ENCODE data around the gene WASHC4.
"Not testable (repeated sequence)": the region's sequence is repeated elsewhere in the genome, so short reads cannot be mapped to it uniquely, and the experiment has no call there.

Gene WASHC4

DNA sequence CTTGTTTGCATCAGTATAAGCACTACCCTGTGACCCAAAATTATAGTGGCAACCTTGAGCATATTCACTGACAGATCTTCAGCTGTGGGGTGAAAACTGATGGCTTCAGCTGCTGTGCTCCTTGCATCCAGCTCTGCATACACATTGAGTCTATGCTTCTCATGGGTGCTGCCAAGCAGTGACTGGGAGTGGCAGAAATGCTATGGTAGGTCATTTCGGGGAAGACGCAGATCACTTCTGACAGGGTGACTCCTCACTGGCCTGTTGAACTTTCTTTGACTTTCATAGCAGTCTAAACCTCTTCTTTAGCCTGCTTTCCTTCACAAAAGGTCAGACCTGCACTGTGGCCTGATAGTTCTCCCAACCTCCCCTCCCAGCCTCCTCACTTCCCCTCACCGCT, 17.7 kb upstream of the WASHC4 start:
- H3K4me1 ChIP-seq (ENCODE audit: control insufficient read depth, low read depth, low read length): peaks cover 5% of the 10 kb centered on the region
- no peak overlapping the region for H3K23ac ChIP-seq (ENCODE audit: low read length)
- H3K18ac ChIP-seq (ENCODE audit: low read length): no peak overlapping the region
- H3K79me1 ChIP-seq (ENCODE audit: low read length): no peaks in the 10 kb centered on the region
- no peak overlapping the region for H3K4me3 ChIP-seq (ENCODE audit: low read length)
- H2AK5ac ChIP-seq (ENCODE audit: low read length): no peak overlapping the region
- no peak overlapping the region for H3K27ac ChIP-seq (ENCODE audit: low read depth, low read length)
- H4K5ac ChIP-seq (ENCODE audit: low read length): no peak overlapping the region
- no peak for DNase-seq
- no peak overlapping the region for H3K9ac ChIP-seq (ENCODE audit: low read length)
- H2BK15ac ChIP-seq (replicated peaks; ENCODE audit: low read depth): no peak overlapping the region
- H3K27me3 ChIP-seq (ENCODE audit: insufficient read depth, low read length, poor library complexity): no peaks in the 10 kb centered on the region
- H3K56ac ChIP-seq (ENCODE audit: low read length): no peak overlapping the region
- no peak overlapping the region for H3K4me2 ChIP-seq (ENCODE audit: low read length)
- no peak overlapping the region for H3K4ac ChIP-seq (ENCODE audit: low read depth, low read length)
- no peak overlapping the region for H4K8ac ChIP-seq (ENCODE audit: low read depth, low read length)
- no peak overlapping the region for H2BK5ac ChIP-seq (ENCODE audit: low read length)
- no peaks in the 10 kb centered on the region for H3K79me2 ChIP-seq (ENCODE audit: control insufficient read depth, insufficient read depth, low read length)
- WGBS (ENCODE audit: extremely low coverage, insufficient coverage, low lambda C conversion rate): no CpG with 5 or more reads among the region's 3 CpGs
- H3K36me3 ChIP-seq (ENCODE audit: control insufficient read depth, insufficient read depth, low read length): no peaks in the 10 kb centered on the region
- no peak overlapping the region for H2BK120ac ChIP-seq (ENCODE audit: low read depth, low read length)

GRCh38 chr12:105090361-105090760, 17.2 kb upstream of the WASHC4 start:
- Histone ChIP-seq H2BK120ac (ENCODE audit: low read depth, low read length) (no peak overlapping the region), H3K27me3 (ENCODE audit: insufficient read depth, low read length, poor library complexity) (no peaks in the 10 kb centered on the region), H3K27ac (ENCODE audit: low read depth, low read length) (no peak overlapping the region), H2BK15ac (replicated peaks; ENCODE audit: low read depth) (no peak overlapping the region), H4K8ac (ENCODE audit: low read depth, low read length) (no peak overlapping the region), H3K23ac (ENCODE audit: low read length) (no peak overlapping the region), H3K4ac (ENCODE audit: low read depth, low read length) (no peak overlapping the region), H3K79me1 (ENCODE audit: low read length) (no peaks in the 10 kb centered on the region), H3K36me3 (ENCODE audit: control insufficient read depth, insufficient read depth, low read length) (no peaks in the 10 kb centered on the region), H3K4me3 (ENCODE audit: low read length) (no peak overlapping the region), H3K4me2 (ENCODE audit: low read length) (no peak overlapping the region), H3K9ac (ENCODE audit: low read length) (no peak overlapping the region), H3K79me2 (ENCODE audit: control insufficient read depth, insufficient read depth, low read length) (no peaks in the 10 kb centered on the region), H3K56ac (ENCODE audit: low read length) (no peak overlapping the region), H3K4me1 (ENCODE audit: control insufficient read depth, low read depth, low read length) (peaks cover 5% of the 10 kb centered on the region), H4K5ac (ENCODE audit: low read length) (no peak overlapping the region), H3K18ac (ENCODE audit: low read length) (no peak overlapping the region), H2AK5ac (ENCODE audit: low read length) (no peak overlapping the region), H2BK5ac (ENCODE audit: low read length) (no peak overlapping the region)
- no CpG with 5 or more reads among the region's 6 CpGs for WGBS (ENCODE audit: extremely low coverage, insufficient coverage, low lambda C conversion rate)
- DNase-seq: no peak

GRCh38 chr12:105091476-105092206, 15.9 kb upstream of the WASHC4 start:
- Histone ChIP-seq H3K18ac (ENCODE audit: low read length) (no peak overlapping the region), H3K23ac (ENCODE audit: low read length) (no peak overlapping the region), H3K4me3 (ENCODE audit: low read length) (no peak overlapping the region), H2BK15ac (replicated peaks; ENCODE audit: low read depth) (no peak overlapping the region), H3K9ac (ENCODE audit: low read length) (no peak overlapping the region), H2AK5ac (ENCODE audit: low read length) (no peak overlapping the region), H2BK120ac (ENCODE audit: low read depth, low read length) (no peak overlapping the region), H4K5ac (ENCODE audit: low read length) (no peak overlapping the region), H4K8ac (ENCODE audit: low read depth, low read length) (no peak overlapping the region), H3K56ac (ENCODE audit: low read length) (no peak overlapping the region), H3K27me3 (ENCODE audit: insufficient read depth, low read length, poor library complexity) (no peaks in the 10 kb centered on the region), H3K4ac (ENCODE audit: low read depth, low read length) (no peak overlapping the region), H3K4me2 (ENCODE audit: low read length) (no peak overlapping the region), H2BK5ac (ENCODE audit: low read length) (no peak overlapping the region), H3K79me2 (ENCODE audit: control insufficient read depth, insufficient read depth, low read length) (no peaks in the 10 kb centered on the region), H3K36me3 (ENCODE audit: control insufficient read depth, insufficient read depth, low read length) (no peaks in the 10 kb centered on the region), H3K4me1 (ENCODE audit: control insufficient read depth, low read depth, low read length) (peaks cover 5% of the 10 kb centered on the region), H3K27ac (ENCODE audit: low read depth, low read length) (no peak overlapping the region), H3K79me1 (ENCODE audit: low read length) (no peaks in the 10 kb centered on the region)
- WGBS (ENCODE audit: extremely low coverage, insufficient coverage, low lambda C conversion rate): no CpG with 5 or more reads among the region's 4 CpGs
- no peak for DNase-seq

- Histone ChIP-seq H2BK120ac (ENCODE audit: low read depth, low read length) (no peak overlapping the region), H3K36me3 (ENCODE audit: control insufficient read depth, insufficient read depth, low read length) (no peaks in the 10 kb centered on the region), H3K9ac (ENCODE audit: low read length) (peak overlapping the region; percentile 33), H3K4me1 (ENCODE audit: control insufficient read depth, low read depth, low read length) (peaks cover 5% of the 10 kb centered on the region), H2BK15ac (replicated peaks; ENCODE audit: low read depth) (no peak overlapping the region), H4K5ac (ENCODE audit: low read length) (no peak overlapping the region), H3K79me2 (ENCODE audit: control insufficient read depth, insufficient read depth, low read length) (no peaks in the 10 kb centered on the region), H3K56ac (ENCODE audit: low read length) (no peak overlapping the region), H2AK5ac (ENCODE audit: low read length) (no peak overlapping the region), H3K27me3 (ENCODE audit: insufficient read depth, low read length, poor library complexity) (no peaks in the 10 kb centered on the region), H3K4ac (ENCODE audit: low read depth, low read length) (no peak overlapping the region), H3K27ac (ENCODE audit: low read depth, low read length) (no peak overlapping the region), H3K4me3 (ENCODE audit: low read length) (no peak overlapping the region), H4K8ac (ENCODE audit: low read depth, low read length) (no peak overlapping the region), H3K18ac (ENCODE audit: low read length) (no peak overlapping the region), H3K4me2 (ENCODE audit: low read length) (peak overlapping the region; percentile 8), H3K79me1 (ENCODE audit: low read length) (no peaks in the 10 kb centered on the region), H3K23ac (ENCODE audit: low read length) (no peak overlapping the region), H2BK5ac (ENCODE audit: low read length) (no peak overlapping the region)
- peak; percentile 84 for DNase-seq
- no CpG with 5 or more reads among the region's 13 CpGs for WGBS (ENCODE audit: extremely low coverage, insufficient coverage, low lambda C conversion rate)
Observed at GRCh38 chr12:105092336-105092735, 15.2 kb upstream of the WASHC4 start.

DNA sequence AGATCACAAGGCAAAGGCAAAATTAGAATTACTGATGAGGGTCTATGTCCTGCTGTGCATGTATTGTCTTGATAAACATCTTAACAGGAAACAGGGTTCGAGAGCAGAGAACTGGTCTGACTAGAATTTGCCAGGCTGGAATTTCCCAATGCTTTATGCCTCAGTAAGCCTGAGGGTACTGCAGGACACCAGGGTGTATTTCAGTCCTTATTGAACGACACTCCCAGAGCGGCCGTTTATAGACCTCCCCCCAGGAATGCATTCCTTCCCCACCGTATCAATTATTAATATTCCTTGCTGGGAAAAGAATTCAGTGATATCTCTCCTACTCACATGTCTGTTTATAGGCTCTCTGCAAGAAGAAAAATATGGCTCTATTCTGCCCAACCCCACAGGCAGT, 12.2 kb upstream of the WASHC4 start:
- H3K36me3 ChIP-seq (ENCODE audit: control insufficient read depth, insufficient read depth, low read length); H2BK5ac ChIP-seq (ENCODE audit: low read length); H3K79me1 ChIP-seq (ENCODE audit: low read length); H3K4me3 ChIP-seq (ENCODE audit: low read length); H3K27me3 ChIP-seq (ENCODE audit: insufficient read depth, low read length, poor library complexity); H2BK15ac ChIP-seq (replicated peaks; ENCODE audit: low read depth); H3K4me2 ChIP-seq (ENCODE audit: low read length); H3K79me2 ChIP-seq (ENCODE audit: control insufficient read depth, insufficient read depth, low read length); H3K27ac ChIP-seq (ENCODE audit: low read depth, low read length); H3K9ac ChIP-seq (ENCODE audit: low read length); H3K4ac ChIP-seq (ENCODE audit: low read depth, low read length); H3K18ac ChIP-seq (ENCODE audit: low read length); H3K23ac ChIP-seq (ENCODE audit: low read length); H4K8ac ChIP-seq (ENCODE audit: low read depth, low read length); H3K56ac ChIP-seq (ENCODE audit: low read length); H2AK5ac ChIP-seq (ENCODE audit: low read length); H3K4me1 ChIP-seq (ENCODE audit: control insufficient read depth, low read depth, low read length); H4K5ac ChIP-seq (ENCODE audit: low read length); H2BK120ac ChIP-seq (ENCODE audit: low read depth, low read length): not testable (repeated sequence)
- DNase-seq: peak; percentile 54
- no CpG with 5 or more reads among the region's 5 CpGs for WGBS (ENCODE audit: extremely low coverage, insufficient coverage, low lambda C conversion rate)

GRCh38 chr12:105099356-105099755, 8.2 kb upstream of the WASHC4 start:
- Histone ChIP-seq H3K79me2 (ENCODE audit: control insufficient read depth, insufficient read depth, low read length) (no peaks in the 10 kb centered on the region), H3K4me1 (ENCODE audit: control insufficient read depth, low read depth, low read length) (no peaks in the 10 kb centered on the region), H3K27me3 (ENCODE audit: insufficient read depth, low read length, poor library complexity) (no peaks in the 10 kb centered on the region), H3K56ac (ENCODE audit: low read length) (no peak overlapping the region), H2BK5ac (ENCODE audit: low read length) (no peak overlapping the region), H3K4me2 (ENCODE audit: low read length) (no peak overlapping the region), H3K23ac (ENCODE audit: low read length) (no peak overlapping the region), H3K79me1 (ENCODE audit: low read length) (no peaks in the 10 kb centered on the region), H3K18ac (ENCODE audit: low read length) (no peak overlapping the region), H3K4me3 (ENCODE audit: low read length) (no peak overlapping the region), H3K27ac (ENCODE audit: low read depth, low read length) (no peak overlapping the region), H4K8ac (ENCODE audit: low read depth, low read length) (no peak overlapping the region), H2AK5ac (ENCODE audit: low read length) (no peak overlapping the region), H3K9ac (ENCODE audit: low read length) (no peak overlapping the region), H2BK120ac (ENCODE audit: low read depth, low read length) (no peak overlapping the region), H2BK15ac (replicated peaks; ENCODE audit: low read depth) (no peak overlapping the region), H4K5ac (ENCODE audit: low read length) (no peak overlapping the region), H3K36me3 (ENCODE audit: control insufficient read depth, insufficient read depth, low read length) (no peaks in the 10 kb centered on the region), H3K4ac (ENCODE audit: low read depth, low read length) (no peak overlapping the region)
- DNase-seq: no peak
- no CpG with 5 or more reads among the region's 1 CpG for WGBS (ENCODE audit: extremely low coverage, insufficient coverage, low lambda C conversion rate)

Data from mesendoderm (in vitro differentiated cells).